B cell (primary cell): Measurements from ENCODE around the gene LRRC72.

Experiments
- EZH2 ChIP-seq: IDR thresholded peaks from 2 replicates; pipeline ENCODE4 v1.6.1; 2012; ENCODE audit warnings: borderline replicate concordance, low read depth, mild to moderate bottlenecking, moderate library complexity, low read length; ENCODE audit not compliant: insufficient read depth, poor library complexity, severe bottlenecking
- TF ChIP-seq, protein P1 (sequence below): fragments of 200-600 bp; IDR thresholded peaks from one replicate; pipeline ENCODE4 v1.8.0; 2022; ENCODE audit warnings: antibody characterized with exemption, mild to moderate bottlenecking

DNA sequence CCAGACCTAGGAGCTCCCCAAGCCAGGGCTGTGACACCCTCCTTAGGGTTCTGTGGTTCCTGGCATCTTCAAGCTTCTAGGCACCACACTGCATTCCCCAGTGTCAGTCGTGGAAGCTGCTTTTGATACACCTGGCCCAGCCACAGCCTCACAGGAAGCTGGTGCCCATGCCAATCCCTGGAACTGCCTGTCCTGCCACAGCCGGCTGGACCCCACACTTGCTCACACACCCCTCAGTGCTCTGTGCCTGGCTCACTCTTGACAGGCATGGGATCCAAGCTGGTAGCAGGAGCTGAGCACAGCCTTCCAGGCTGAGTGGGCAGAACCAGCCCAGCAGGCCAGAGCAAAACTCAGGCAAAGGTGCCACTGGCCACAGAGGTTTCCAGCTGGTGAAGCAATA is 21.8 kb downstream of the LRRC72 start:
- TF ChIP-seq, protein P1, sequence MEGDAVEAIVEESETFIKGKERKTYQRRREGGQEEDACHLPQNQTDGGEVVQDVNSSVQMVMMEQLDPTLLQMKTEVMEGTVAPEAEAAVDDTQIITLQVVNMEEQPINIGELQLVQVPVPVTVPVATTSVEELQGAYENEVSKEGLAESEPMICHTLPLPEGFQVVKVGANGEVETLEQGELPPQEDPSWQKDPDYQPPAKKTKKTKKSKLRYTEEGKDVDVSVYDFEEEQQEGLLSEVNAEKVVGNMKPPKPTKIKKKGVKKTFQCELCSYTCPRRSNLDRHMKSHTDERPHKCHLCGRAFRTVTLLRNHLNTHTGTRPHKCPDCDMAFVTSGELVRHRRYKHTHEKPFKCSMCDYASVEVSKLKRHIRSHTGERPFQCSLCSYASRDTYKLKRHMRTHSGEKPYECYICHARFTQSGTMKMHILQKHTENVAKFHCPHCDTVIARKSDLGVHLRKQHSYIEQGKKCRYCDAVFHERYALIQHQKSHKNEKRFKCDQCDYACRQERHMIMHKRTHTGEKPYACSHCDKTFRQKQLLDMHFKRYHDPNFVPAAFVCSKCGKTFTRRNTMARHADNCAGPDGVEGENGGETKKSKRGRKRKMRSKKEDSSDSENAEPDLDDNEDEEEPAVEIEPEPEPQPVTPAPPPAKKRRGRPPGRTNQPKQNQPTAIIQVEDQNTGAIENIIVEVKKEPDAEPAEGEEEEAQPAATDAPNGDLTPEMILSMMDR, result no peak
- no peak for TF ChIP-seq EZH2
